Measurements from ENCODE around the gene ADCK1.

GRCh38 chr14:77976591-77976990 lies 176.7 kb downstream of the ADCK1 start:
- TF ChIP-seq, protein P1, sequence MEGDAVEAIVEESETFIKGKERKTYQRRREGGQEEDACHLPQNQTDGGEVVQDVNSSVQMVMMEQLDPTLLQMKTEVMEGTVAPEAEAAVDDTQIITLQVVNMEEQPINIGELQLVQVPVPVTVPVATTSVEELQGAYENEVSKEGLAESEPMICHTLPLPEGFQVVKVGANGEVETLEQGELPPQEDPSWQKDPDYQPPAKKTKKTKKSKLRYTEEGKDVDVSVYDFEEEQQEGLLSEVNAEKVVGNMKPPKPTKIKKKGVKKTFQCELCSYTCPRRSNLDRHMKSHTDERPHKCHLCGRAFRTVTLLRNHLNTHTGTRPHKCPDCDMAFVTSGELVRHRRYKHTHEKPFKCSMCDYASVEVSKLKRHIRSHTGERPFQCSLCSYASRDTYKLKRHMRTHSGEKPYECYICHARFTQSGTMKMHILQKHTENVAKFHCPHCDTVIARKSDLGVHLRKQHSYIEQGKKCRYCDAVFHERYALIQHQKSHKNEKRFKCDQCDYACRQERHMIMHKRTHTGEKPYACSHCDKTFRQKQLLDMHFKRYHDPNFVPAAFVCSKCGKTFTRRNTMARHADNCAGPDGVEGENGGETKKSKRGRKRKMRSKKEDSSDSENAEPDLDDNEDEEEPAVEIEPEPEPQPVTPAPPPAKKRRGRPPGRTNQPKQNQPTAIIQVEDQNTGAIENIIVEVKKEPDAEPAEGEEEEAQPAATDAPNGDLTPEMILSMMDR (conservative IDR thresholded peaks at IDR 0.05; ENCODE audit: low read depth in 2 of 2) = no peak
- TF ChIP-seq POLR2AphosphoS5 (IDR thresholded peaks at IDR 0.05; ENCODE audit: low read depth) (no peak), ZNF462 (CRISPR knock-in tag; IDR thresholded peaks at IDR 0.05) (no peak), EZH2phosphoT487 (IDR thresholded peaks at IDR 0.05; ENCODE audit: unreplicated experiment) (no peak)
